IMR-90 (cell line): ENCODE results near the gene ZNF277. TPM values are rescaled to one million over a fixed set of nuclear protein-coding genes. Genes with fewer than 3 reads are reported as not detected.

ENCODE experiments used
- ATAC-seq: fragments of 200-7000 bp; cut with Tn5 transposase; 2 replicates; pipeline ENCODE4 v1.9.1; 2020; ENCODE audit warnings: low read depth, mild to moderate bottlenecking, moderate library complexity
- BruUV-seq: library from RNA; stranded (reverse); fragments of 400-500 nt; replicated peaks from 2 replicates; lab custom pipeline; 2021; lab: Mats Ljungman, UMichigan
- CTCF ChIA-PET: fragments of 300-600 bp; formaldehyde crosslinking; extraction: SDS; loops from one replicate; lab custom pipeline; 2021; ENCODE audit warnings: antibody characterized with exemption; lab: Yijun Ruan, JAX
- POLR2A ChIA-PET: fragments of 300-600 bp; sonication (Branson Sonifier 250); formaldehyde crosslinking; loops from one replicate; lab custom pipeline; 2022; ENCODE audit warnings: antibody characterized with exemption; ENCODE audit not compliant: unreplicated experiment; lab: Charles Lee
- DNase-seq: peaks from one replicate; pipeline ENCODE4 v3.0.0; 2013
- H2AFZ ChIP-seq: replicated peaks from 2 replicates; pipeline ENCODE3; 2013; ENCODE audit warnings: low read length, mild to moderate bottlenecking; ENCODE audit not compliant: poor library complexity
- H2AK5ac ChIP-seq: 2 replicates; pipeline ENCODE4 v1.6.1; 2013; ENCODE audit warnings: low read depth, low read length, inconsistent platforms
- H2AK9ac ChIP-seq: replicated peaks from 2 replicates; pipeline ENCODE3; 2013; ENCODE audit warnings: mild to moderate bottlenecking, low read depth, low read length, moderate library complexity; ENCODE audit not compliant: poor library complexity
- H2BK120ac ChIP-seq: 2 replicates; pipeline ENCODE4 v1.6.1; 2013; ENCODE audit warnings: low read depth, low read length, inconsistent platforms
- H2BK15ac ChIP-seq: 3 replicates; pipeline ENCODE4 v1.6.1; 2013; ENCODE audit warnings: low read depth, low read length, inconsistent platforms
- H2BK20ac ChIP-seq: 2 replicates; pipeline ENCODE4 v1.6.1; 2013; ENCODE audit warnings: low read depth, mild to moderate bottlenecking, inconsistent platforms, low read length, moderate library complexity
- H2BK5ac ChIP-seq: 2 replicates; pipeline ENCODE4 v1.6.1; 2013; ENCODE audit warnings: mild to moderate bottlenecking, low read depth, low read length, inconsistent platforms; ENCODE audit not compliant: poor library complexity, severe bottlenecking
- H3K14ac ChIP-seq: replicated peaks from 2 replicates; pipeline ENCODE4 v1.6.1; 2013; ENCODE audit warnings: low read depth, low read length, inconsistent platforms
- H3K18ac ChIP-seq: 2 replicates; pipeline ENCODE4 v1.6.1; 2013; ENCODE audit warnings: low read depth, low read length, control low read depth
- H3K23ac ChIP-seq: 2 replicates; pipeline ENCODE4 v1.6.1; 2013; ENCODE audit warnings: low read depth, low read length, inconsistent platforms
- H3K27ac ChIP-seq: 2 replicates; pipeline ENCODE4 v1.5.1; 2013; ENCODE audit warnings: mild to moderate bottlenecking, control low read depth, low read length; ENCODE audit not compliant: insufficient read depth
- H3K27me3 ChIP-seq: 2 replicates; pipeline ENCODE4 v1.6.1; 2013; ENCODE audit warnings: low read length; ENCODE audit not compliant: control insufficient read depth, insufficient read depth
- H3K36me3 ChIP-seq: 2 replicates; pipeline ENCODE4 v1.6.1; 2013; ENCODE audit warnings: low read length, mixed read lengths; ENCODE audit not compliant: control insufficient read depth, insufficient read depth
- H3K4ac ChIP-seq: 2 replicates; pipeline ENCODE4 v1.6.1; 2013; ENCODE audit warnings: low read depth, low read length, inconsistent platforms
- H3K4me1 ChIP-seq: 2 replicates; pipeline ENCODE4 v1.6.1; 2013; ENCODE audit warnings: low read length, mixed read lengths; ENCODE audit not compliant: control insufficient read depth, insufficient read depth
- H3K4me2 ChIP-seq: 2 replicates; pipeline ENCODE4 v1.6.1; 2013; ENCODE audit warnings: low read depth, mild to moderate bottlenecking, control low read depth, low read length, moderate library complexity
- H3K4me3 ChIP-seq: 2 replicates; pipeline ENCODE4 v1.5.1; 2013; ENCODE audit warnings: low read depth, mild to moderate bottlenecking, control low read depth, low read length, moderate library complexity; ENCODE audit not compliant: insufficient read depth
- H3K56ac ChIP-seq: 2 replicates; pipeline ENCODE4 v1.6.1; 2013; ENCODE audit warnings: low read length, inconsistent platforms; ENCODE audit not compliant: insufficient read depth; ENCODE audit errors: extremely low read depth
- H3K79me1 ChIP-seq, 2 experiments: 2 replicates each; pipeline ENCODE4 v1.6.1; 2013; ENCODE audit warnings: low read length in 2 of 2, inconsistent platforms in 1 of 2, low read depth in 1 of 2
- H3K9ac ChIP-seq: 2 replicates; pipeline ENCODE4 v1.6.1; 2013; ENCODE audit warnings: low read depth, low read length, control low read depth
- H3K9me1 ChIP-seq: 2 replicates; pipeline ENCODE4 v1.6.1; 2013; ENCODE audit warnings: low read length, inconsistent platforms; ENCODE audit not compliant: insufficient read depth
- H3K9me3 ChIP-seq: 2 replicates; pipeline ENCODE4 v1.6.1; 2013; ENCODE audit warnings: low read length; ENCODE audit not compliant: control insufficient read depth, insufficient read depth
- H4K20me1 ChIP-seq: 2 replicates; pipeline ENCODE4 v1.6.1; 2013; ENCODE audit warnings: low read length, inconsistent platforms; ENCODE audit not compliant: insufficient read depth
- H4K5ac ChIP-seq: 2 replicates; pipeline ENCODE4 v1.6.1; 2013; ENCODE audit warnings: mild to moderate bottlenecking, low read depth, low read length, control low read depth
- H4K8ac ChIP-seq, 2 experiments: 2 replicates each; pipeline ENCODE4 v1.6.1; 2013; ENCODE audit warnings: low read depth in 2 of 2, low read length in 2 of 2, control low read depth in 1 of 2, inconsistent platforms in 1 of 2
- H4K91ac ChIP-seq: 2 replicates; pipeline ENCODE4 v1.6.1; 2013; ENCODE audit warnings: low read depth, low read length, inconsistent platforms; ENCODE audit not compliant: insufficient read depth
- BHLHE40 ChIP-seq: fragments of 150-350 bp; IDR thresholded peaks from 2 replicates; pipeline ENCODE4 v1.6.1; 2016; ENCODE audit warnings: mild to moderate bottlenecking, low read depth, low read length
- CHD1 ChIP-seq: IDR thresholded peaks from 2 replicates; pipeline ENCODE4 v1.6.1; 2012; ENCODE audit warnings: low read depth, low read length, improper control_type of control experiment
- CTCF ChIP-seq: conservative IDR thresholded peaks from 2 replicates; pipeline ENCODE4 v1.5.1; 2012; ENCODE audit warnings: mild to moderate bottlenecking, low read depth, low read length, improper control_type of control experiment
- ELK1 ChIP-seq: fragments of 150-350 bp; IDR thresholded peaks from 2 replicates; pipeline ENCODE4 v1.6.1; 2016; ENCODE audit warnings: low read depth, mild to moderate bottlenecking, low read length, moderate library complexity, borderline replicate concordance
- FOS ChIP-seq: fragments of 150-350 bp; IDR thresholded peaks from 2 replicates; pipeline ENCODE4 v1.6.1; 2016; ENCODE audit warnings: low read depth, low read length
- MAFK ChIP-seq: IDR thresholded peaks from 2 replicates; pipeline ENCODE4 v1.6.1; 2012; ENCODE audit warnings: low read depth, low read length, improper control_type of control experiment
- MAZ ChIP-seq: IDR thresholded peaks from 2 replicates; pipeline ENCODE4 v1.6.1; 2012; ENCODE audit warnings: low read depth, mild to moderate bottlenecking, low read length, improper control_type of control experiment, moderate library complexity, borderline replicate concordance
- MXI1 ChIP-seq: IDR thresholded peaks from 2 replicates; pipeline ENCODE4 v1.6.1; 2012; ENCODE audit warnings: low read depth, mild to moderate bottlenecking, low read length, moderate library complexity, borderline replicate concordance
- POLR2A ChIP-seq: IDR thresholded peaks from 2 replicates; pipeline ENCODE4 v1.6.1; 2012; ENCODE audit warnings: mild to moderate bottlenecking, low read depth, low read length
- RAD21 ChIP-seq: IDR thresholded peaks from 2 replicates; pipeline ENCODE4 v1.6.1; 2012; ENCODE audit warnings: low read length, improper control_type of control experiment
- RCOR1 ChIP-seq: IDR thresholded peaks from 2 replicates; pipeline ENCODE4 v1.6.1; 2012; ENCODE audit warnings: mild to moderate bottlenecking, low read length, improper control_type of control experiment; ENCODE audit not compliant: insufficient replicate concordance
- RFX5 ChIP-seq: IDR thresholded peaks from 2 replicates; pipeline ENCODE4 v1.8.0; 2012; ENCODE audit warnings: low read depth, mild to moderate bottlenecking, low read length, moderate library complexity
- SMC3 ChIP-seq: fragments of 150-350 bp; IDR thresholded peaks from 2 replicates; pipeline ENCODE4 v1.6.1; 2016; ENCODE audit warnings: low read depth, mild to moderate bottlenecking, antibody characterized with exemption, low read length, moderate library complexity
- USF2 ChIP-seq: fragments of 150-350 bp; IDR thresholded peaks from 2 replicates; pipeline ENCODE4 v1.6.1; 2017; ENCODE audit warnings: mild to moderate bottlenecking, antibody characterized with exemption, low read length, low read depth
- WGBS, 2 experiments: methylation state at CpG; one replicate each; pipeline versions ENCODE4 v1.1.5 to v1.1.7; 2013; ENCODE audit warnings: missing lambda C conversion rate in 2 of 2; ENCODE audit not compliant: insufficient read length in 1 of 2; ENCODE audit errors: extremely low coverage in 2 of 2; 5-methylcytosine and 5-hydroxymethylcytosine counted together
- dilution Hi-C: fragments of 300-500 bp; cut with HindIII; formaldehyde crosslinking; loops from one replicate; pipeline ENCODE4 v1.14.3; 2018; ENCODE audit warnings: low sequenced_read_pairs; ENCODE audit not compliant: unreplicated experiment
- in situ Hi-C: fragments of 300-500 bp; cut with MboI; formaldehyde crosslinking; loops from 3 replicates; pipeline ENCODE4 v1.14.3; 2019; ENCODE audit warnings: low sequenced_read_pairs, inconsistent platforms, mixed read lengths
- intact Hi-C: fragments of 100-400 bp; cut with micrococcal nuclease; formaldehyde crosslinking; loops from 2 replicates; pipeline ENCODE4 v1.10.0; 2022
- polyA plus RNA-seq, 3 experiments: library from polyadenylated mRNA; depleted of rRNA; stranded (reverse); fragments of >200 nt; gene quantifications; 2 replicates each; pipeline ENCODE4 v1.2.3, GENCODE V29; 2012; ENCODE audit warnings: low replicate concordance in 1 of 3
- total RNA-seq: library from RNA; depleted of rRNA; stranded (reverse); fragments of >200 nt; gene quantifications from 2 replicates; pipeline ENCODE4 v1.2.3, GENCODE V29; 2012

Gene ZNF277
- total and polyA plus RNA-seq, 2 of the 4 experiments (the other 2 are of a cell fraction), result 7.3 to 21.3 TPM

GRCh38 chr7:112306903-112307302, 100.4 kb downstream of the ZNF277 start:
- Histone ChIP-seq H3K18ac (no peak overlapping the region), H3K9me1 (no peaks in the 10 kb centered on the region; the same call in 1 of the 2 replicates), H4K91ac (no peak overlapping the region), H3K4me1 (no peaks in the 10 kb centered on the region), H2AFZ (no peak overlapping the region), H2BK120ac (no peak overlapping the region), H3K4me3 (no peak overlapping the region), H3K36me3 (0 out of 2 replicates have a peak, but pooled peaks cover 1% of the 10 kb centered on the region), H3K4ac (no peak overlapping the region), H3K23ac (no peak overlapping the region), H3K56ac (no peak overlapping the region), H3K27me3 (no peaks in the 10 kb centered on the region), H3K79me1 (no peaks in the 10 kb centered on the region), H2AK9ac (no peak overlapping the region), H2BK20ac (no peak overlapping the region), H4K5ac (no peak overlapping the region), H4K20me1 (no peaks in the 10 kb centered on the region), H2BK15ac (no peak overlapping the region), H3K4me2 (no peak overlapping the region), H2BK5ac (no peak overlapping the region), H4K8ac (no peak overlapping the region), H3K9ac (no peak overlapping the region), H3K27ac (no peak overlapping the region), H3K14ac (no peak overlapping the region), H3K9me3 (no peaks in the 10 kb centered on the region), H2AK5ac (no peak overlapping the region)
- ChIA-PET POLR2A (interaction anchor here (0.7 kb wide), 1 partner anchor 9 kb away, joined by 3 read pairs; no protein-coding TSS in a partner anchor), CTCF (no interaction called here)
- no TSS peak for BruUV-seq
- no CpG with 5 or more reads among the region's 2 CpGs for WGBS, 2 experiments
- in situ Hi-C loops (no loop called here), intact Hi-C loops (no loop called here), dilution Hi-C loops (no loop called here)
- TF ChIP-seq RCOR1 (no peak), BHLHE40 (no peak), USF2 (no peak), RAD21 (no peak), MAZ (no peak), CHD1 (no peak), MAFK (no peak), MXI1 (no peak), RFX5 (no peak), FOS (no peak), SMC3 (no peak), POLR2A (no peak), ELK1 (no peak), CTCF (no peak)
- ATAC-seq (no peak), DNase-seq (no peak)
